GM12878 (cell line): ENCODE data around the gene EPB41. TPM values are rescaled to one million over a fixed set of nuclear protein-coding genes. Genes with fewer than 3 reads are reported as not detected.

Experiments used
- ATAC-seq: fragments of 200-7000 bp; cut with Tn5 transposase; 3 replicates; pipeline ENCODE4 v1.9.1; 2020; ENCODE audit warnings: mild to moderate bottlenecking, moderate library complexity
- BruUV-seq: library from RNA; stranded (reverse); fragments of 400-500 nt; replicated peaks from 2 replicates; lab custom pipeline; 2021; lab: Mats Ljungman, UMichigan
- CTCF ChIA-PET: fragments of 300-600 bp; sonication (Branson Sonifier 250); formaldehyde crosslinking; extraction: SDS; loops from one replicate; lab custom pipeline; 2021; ENCODE audit warnings: inconsistent platforms; lab: Yijun Ruan, JAX
- POLR2A ChIA-PET: fragments of 350-600 bp; formaldehyde crosslinking; extraction: SDS; loops from one replicate; lab custom pipeline; 2021; ENCODE audit warnings: inconsistent platforms; lab: Charles Lee
- RAD21 ChIA-PET: fragments of 300-600 bp; sonication (Branson Sonifier 250); formaldehyde crosslinking; loops from one replicate; lab custom pipeline; 2023; ENCODE audit warnings: antibody characterized with exemption; ENCODE audit not compliant: unreplicated experiment; lab: Charles Lee
- SMC1A ChIA-PET: fragments of 300-600 bp; sonication (Branson Sonifier 250); formaldehyde crosslinking; loops from one replicate; lab custom pipeline; 2023; ENCODE audit not compliant: unreplicated experiment, uncharacterized antibody; lab: Charles Lee
- DNase-seq: peaks from one replicate; pipeline ENCODE4 v3.0.0-alpha.2; 2011; ENCODE audit warnings: low read depth, low spot score
- FAIRE-seq: peaks from 3 replicates; lab custom pipeline; 2011; peaks lifted over from hg19 to GRCh38; lab: Jason Lieb, UNC
- H2AFZ ChIP-seq: 2 replicates; pipeline ENCODE4 v1.6.0; 2011; ENCODE audit warnings: low read depth, low read length, control low read depth; ENCODE audit not compliant: control insufficient read depth
- H3K27ac ChIP-seq: 2 replicates; pipeline ENCODE4 v1.5.1; 2011; ENCODE audit warnings: control low read depth; ENCODE audit not compliant: control insufficient read depth, insufficient read depth
- H3K27me3 ChIP-seq, 2 experiments: replicated peaks in 1 of 2; 2 replicates each; pipeline versions ENCODE4 v1.6.0 to v1.6.1; 2011; ENCODE audit warnings: low read length in 1 of 2; ENCODE audit not compliant: control insufficient read depth in 2 of 2, insufficient read depth in 2 of 2
- H3K36me3 ChIP-seq, 2 experiments: 2 replicates each; pipeline ENCODE4 v1.5.1; 2011; ENCODE audit warnings: low read length in 1 of 2; ENCODE audit not compliant: control insufficient read depth in 2 of 2, insufficient read depth in 2 of 2
- H3K4me1 ChIP-seq: 2 replicates; pipeline ENCODE4 v1.6.1; 2011; ENCODE audit warnings: mild to moderate bottlenecking, low read length, moderate library complexity, mixed read lengths; ENCODE audit not compliant: control insufficient read depth, insufficient read depth
- H3K4me2 ChIP-seq: 2 replicates; pipeline ENCODE4 v1.6.0; 2011; ENCODE audit warnings: control low read depth; ENCODE audit not compliant: control insufficient read depth, insufficient read depth
- H3K4me3 ChIP-seq: fragments of 200-600 bp; sonication (generic); 2 replicates; pipeline ENCODE4 v1.5.1; 2016
- H3K79me2 ChIP-seq: 2 replicates; pipeline ENCODE4 v1.6.0; 2011; ENCODE audit warnings: low read length; ENCODE audit not compliant: control insufficient read depth, insufficient read depth
- H3K9ac ChIP-seq: 2 replicates; pipeline ENCODE4 v1.8.0; 2011; ENCODE audit warnings: low read length, control low read depth, mixed read lengths; ENCODE audit not compliant: control insufficient read depth, insufficient read depth
- H3K9me3 ChIP-seq: replicated peaks from 3 replicates; pipeline ENCODE4 v1.5.1; 2011; ENCODE audit warnings: mild to moderate bottlenecking, low read length; ENCODE audit not compliant: control insufficient read depth, insufficient read depth
- H4K20me1 ChIP-seq: 2 replicates; pipeline ENCODE4 v1.6.0; 2011; ENCODE audit not compliant: control insufficient read depth, insufficient read depth
- E2F4 ChIP-seq: IDR thresholded peaks from 2 replicates; pipeline ENCODE4 v1.6.1; 2012; ENCODE audit warnings: low read depth, low read length, improper control_type of control experiment
- EGR1 ChIP-seq, 2 experiments: IDR thresholded peaks; 1 replicate in 1 of 2; 2 replicates in 1 of 2; pipeline ENCODE4 v1.6.1; 2011 to 2012; ENCODE audit warnings: low read depth in 2 of 2, low read length in 2 of 2, borderline replicate concordance in 1 of 2, mild to moderate bottlenecking in 1 of 2, moderate library complexity in 1 of 2
- EP300 ChIP-seq, 2 experiments: fragments of 150-350 bp in 1 of 2; IDR thresholded peaks; 2 replicates each; pipeline ENCODE4 v1.6.1; 2011 to 2012; ENCODE audit warnings: low read depth in 2 of 2, low read length in 2 of 2, borderline replicate concordance in 1 of 2, improper control_type of control experiment in 1 of 2, inconsistent platforms in 1 of 2; ENCODE audit not compliant: control insufficient read depth in 1 of 2
- FOS ChIP-seq: IDR thresholded peaks from 3 replicates; pipeline ENCODE4 v1.6.1; 2011; ENCODE audit warnings: borderline replicate concordance; ENCODE audit not compliant: insufficient read length; ENCODE audit errors: extremely low read depth
- HDAC2 ChIP-seq: fragments of 200-600 bp; sonication (generic); IDR thresholded peaks from 2 replicates; pipeline ENCODE4 v1.6.1; 2017
- POLR2A ChIP-seq: IDR thresholded peaks from 2 replicates; pipeline ENCODE4 v1.6.1; 2011; ENCODE audit warnings: low read depth, mild to moderate bottlenecking, low read length
- POLR2AphosphoS2 ChIP-seq: IDR thresholded peaks from 2 replicates; pipeline ENCODE4 v1.6.1; 2011; ENCODE audit warnings: low read depth, mild to moderate bottlenecking, low read length, improper control_type of control experiment, moderate library complexity
- TBL1XR1 ChIP-seq: IDR thresholded peaks from 2 replicates; pipeline ENCODE4 v1.6.1; 2012; ENCODE audit warnings: low read depth, low read length, improper control_type of control experiment
- WRNIP1 ChIP-seq: IDR thresholded peaks from 2 replicates; pipeline ENCODE4 v1.6.1; 2011; ENCODE audit warnings: low read depth, low read length, improper control_type of control experiment, borderline replicate concordance
- ZBTB40 ChIP-seq: fragments of 450-650 bp; IDR thresholded peaks from 2 replicates; pipeline ENCODE4 v1.6.1; 2016; ENCODE audit warnings: mild to moderate bottlenecking, moderate library complexity, borderline replicate concordance
- ZSCAN29 ChIP-seq: fragments of 450-650 bp; IDR thresholded peaks from 2 replicates; pipeline ENCODE4 v1.6.1; 2017; ENCODE audit warnings: mild to moderate bottlenecking, moderate library complexity
- WGBS: methylation state at CpG from one replicate; pipeline ENCODE4 v1.1.6; 2016; ENCODE audit warnings: low lambda C conversion rate; ENCODE audit not compliant: insufficient replicate concordance, insufficient coverage; ENCODE audit errors: missing lambda C conversion rate; 5-methylcytosine and 5-hydroxymethylcytosine counted together
- in situ Hi-C: fragments of 300-500 bp; cut with MboI; formaldehyde crosslinking; loops from 9 replicates; pipeline ENCODE4 v1.14.3; 2018; ENCODE audit warnings: mixed read lengths
- intact Hi-C: fragments of 100-400 bp; cut with micrococcal nuclease; formaldehyde crosslinking; loops from one replicate; pipeline ENCODE4 v1.14.2; 2022; ENCODE audit not compliant: unreplicated experiment
- polyA plus RNA-seq, 11 experiments: library from polyadenylated mRNA; depleted of rRNA in 4 of 11; unstranded in 6 of 11; stranded (reverse) in 5 of 11; fragments of >200 nt; fragmentation: Nextera tagmentation in 4 of 11; fragmentation: Illumina TruSeq in 1 of 11; extraction: Ambion mirVana in 4 of 11; extraction: Trizol in 1 of 11; gene quantifications; 1 replicate in 1 of 11; 2 replicates in 10 of 11; pipeline versions ENCODE4 v1.2.1 to v1.2.3, GENCODE V29; 2011 to 2016; ENCODE audit warnings: inconsistent platforms in 2 of 11, missing spikeins in 2 of 11, low read depth in 1 of 11
- total RNA-seq, 4 experiments: library from RNA; depleted of rRNA in 3 of 4; stranded (reverse); fragments of >200 nt in 3 of 4; fragmentation: Illumina TruSeq in 1 of 4; extraction: Trizol in 1 of 4; gene quantifications; 2 replicates each; pipeline versions ENCODE4 v1.2.1 to v1.2.3, GENCODE V29; 2013 to 2021

The EPB41 gene
- total and polyA plus RNA-seq, 10 of the 15 experiments (the other 5 are each of a cell fraction or from before 2014, with no cell fraction given): 1.1 to 77.6 (median 58.8) TPM

- no peak for ATAC-seq
- RAD21 ChIA-PET: interaction anchor here (1.7 to 11.7 kb wide), 2 partner anchors 12 to 144 kb away, joined by 6 to 284 read pairs; no protein-coding TSS in a partner anchor
- TF ChIP-seq POLR2AphosphoS2 (no peak), HDAC2 (no peak), ZSCAN29 (no peak), WRNIP1 (no peak)
- TF ChIP-seq, all 136 proteins: peak for 0
- H2AFZ ChIP-seq: no peak overlapping the region
- H4K20me1 ChIP-seq: no peaks in the 10 kb centered on the region
- in situ Hi-C loops: no loop called here
- H3K4me3 ChIP-seq: no peak overlapping the region
- ChIA-PET POLR2A (interaction anchor here (0.6 kb wide), 1 partner anchor 299 kb away, joined by 4 read pairs; no protein-coding TSS in a partner anchor), SMC1A (interaction anchor here (0.9 to 2.5 kb wide), 3 partner anchors 25 to 144 kb away, joined by 3 to 9 read pairs (median 4); no protein-coding TSS in a partner anchor), CTCF (interaction anchor here (0.6 to 6.2 kb wide), 5 partner anchors 12 to 347 kb away, joined by 4 to 63 read pairs (median 7); no protein-coding TSS in a partner anchor)
- no peaks in the 10 kb centered on the region for H3K27me3 ChIP-seq
- 95% methylated on average over 6 of the region's 7 CpGs for WGBS
- H3K36me3 ChIP-seq: no peaks in the 10 kb centered on the region
- BruUV-seq: no TSS peak
- H3K79me2 ChIP-seq: peaks cover 13% of the 10 kb centered on the region
- no peaks in the 10 kb centered on the region for H3K9me3 ChIP-seq
- H3K4me1 ChIP-seq: peaks cover 29% of the 10 kb centered on the region
- no peak overlapping the region for H3K27ac ChIP-seq
- intact Hi-C loops: no loop called here
- DNase-seq: no peak
- FAIRE-seq: no peak
- H3K9ac ChIP-seq: no peak overlapping the region
- H3K4me2 ChIP-seq: no peak overlapping the region
Measured at GRCh38 chr1:28888915-28889314, 25.5 kb upstream of the EPB41 start.

GRCh38 chr1:28889357-28889756 is 25.0 kb upstream of the EPB41 start:
- CTCF ChIA-PET: interaction anchor here (0.6 to 6.2 kb wide), 4 partner anchors 12 to 348 kb away, joined by 4 to 63 read pairs (median 6); no protein-coding TSS in a partner anchor
- no peak overlapping the region for H3K4me3 ChIP-seq
- DNase-seq: no peak
- H4K20me1 ChIP-seq: no peaks in the 10 kb centered on the region
- no peaks in the 10 kb centered on the region for H3K36me3 ChIP-seq
- no peak overlapping the region for H3K9ac ChIP-seq
- no peak overlapping the region for H2AFZ ChIP-seq
- no peak for FAIRE-seq
- intact Hi-C loops (no loop called here), in situ Hi-C loops (no loop called here)
- peaks cover 24% of the 10 kb centered on the region for H3K4me1 ChIP-seq
- H3K4me2 ChIP-seq: no peak overlapping the region
- no peak for ATAC-seq
- H3K9me3 ChIP-seq: no peaks in the 10 kb centered on the region
- RAD21 ChIA-PET: interaction anchor here (1.5 to 11.7 kb wide), 2 partner anchors 25 to 144 kb away, joined by 5 to 284 read pairs; partner anchors contain the start of gene EPB41
- no TSS peak for BruUV-seq
- 98% methylated on average over 5 of the region's 5 CpGs for WGBS
- no peaks in the 10 kb centered on the region for H3K27me3 ChIP-seq
- H3K27ac ChIP-seq: no peak overlapping the region
- H3K79me2 ChIP-seq: peaks cover 13% of the 10 kb centered on the region
- POLR2A ChIA-PET: interaction anchor here (0.6 kb wide), 1 partner anchor 298 kb away, joined by 4 read pairs; no protein-coding TSS in a partner anchor
- SMC1A ChIA-PET: interaction anchor here (0.9 to 2.5 kb wide), 3 partner anchors 24 to 143 kb away, joined by 3 to 9 read pairs (median 4); no protein-coding TSS in a partner anchor
- TF ChIP-seq POLR2A (no peak), EGR1 (IDR thresholded peaks at IDR 0.05; ENCODE audit: borderline replicate concordance in 1 of 2, low read depth in 2 of 2, low read length in 2 of 2) (no peak), EP300 (IDR thresholded peaks at IDR 0.05; ENCODE audit: borderline replicate concordance in 1 of 2, control insufficient read depth in 1 of 2, low read depth in 2 of 2, low read length in 2 of 2) (no peak), TBL1XR1 (no peak), ZBTB40 (no peak), E2F4 (no peak), FOS (no peak)
